GM21786 (cell line): ENCODE data around the gene FKBP1C.
A peak's percentile ranks its signal among the peaks of the same experiment; 100 is the strongest.
"Not testable (repeated sequence)": the region's sequence is repeated elsewhere in the genome, so short reads cannot be mapped to it uniquely, and the experiment has no call there.

Experiments used
- ATAC-seq: cut with Tn5 transposase; IDR thresholded peaks from one replicate; pipeline ENCODE4 v1.9.1; 2021; ENCODE audit not compliant: unreplicated experiment

FKBP1C gene

DNA sequence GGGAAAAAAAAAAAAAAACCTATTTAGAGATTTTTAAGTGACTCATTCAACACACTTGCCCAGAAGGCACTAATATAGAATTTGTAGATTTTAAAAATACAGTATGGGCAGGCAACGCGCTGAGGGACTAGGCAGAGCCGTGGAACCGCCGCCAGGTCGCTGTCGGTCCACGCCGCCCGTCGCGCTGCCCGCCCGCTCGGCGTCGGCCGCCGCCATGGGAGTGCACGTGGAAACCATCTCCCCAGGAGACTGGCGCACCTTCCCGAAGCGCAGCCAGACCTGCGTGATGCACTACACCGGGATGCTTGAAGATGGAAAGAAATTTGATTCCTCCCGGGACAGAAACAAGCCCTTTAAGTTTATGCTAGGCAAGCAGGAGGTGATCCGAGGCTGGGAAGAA lies at the start of gene FKBP1C:
Gene FKBP1C (plus strand): TSS at position 127 of the 400 bp plus-strand sequence.
- not testable (repeated sequence) for ATAC-seq

DNA sequence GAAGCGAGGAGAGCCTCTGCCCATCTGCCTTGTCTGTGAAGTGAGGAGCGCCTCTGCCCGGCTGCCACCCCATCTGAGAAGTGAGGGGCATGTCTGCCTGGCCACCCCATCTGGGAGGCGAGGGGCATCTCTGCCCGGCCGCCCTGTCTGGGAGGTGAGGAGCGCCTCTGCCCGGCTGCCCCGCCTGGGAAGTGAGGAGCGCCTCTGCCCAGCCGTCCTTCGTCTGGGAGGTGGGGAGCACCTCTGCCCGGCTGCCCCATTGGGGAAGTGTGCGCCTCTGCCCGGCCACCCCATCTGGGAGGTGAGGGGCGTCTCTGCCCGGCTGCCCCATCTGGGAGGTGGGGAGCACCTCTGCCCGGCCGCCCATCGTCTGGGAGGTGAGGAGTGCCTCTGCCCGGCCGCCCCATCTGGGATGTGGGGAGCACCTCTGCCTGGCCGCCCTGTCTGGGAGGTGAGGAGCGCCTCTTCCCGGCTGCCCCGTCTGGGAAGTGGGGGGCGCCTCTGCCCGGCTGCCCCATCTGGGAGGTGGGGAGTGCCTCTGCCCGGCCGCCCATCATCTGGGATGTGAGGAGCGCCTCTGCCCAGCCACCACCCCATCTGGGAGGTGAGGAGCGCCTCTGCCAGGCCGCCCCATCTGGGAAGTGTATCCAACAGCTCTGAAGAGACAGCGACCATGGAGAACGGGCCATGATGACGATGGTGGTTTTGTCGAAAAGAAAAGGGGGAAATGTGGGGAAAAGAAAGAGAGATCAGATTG lies 47.0 kb upstream of the FKBP1C start:
- not testable (repeated sequence) for ATAC-seq

- no peak for ATAC-seq
These were observed 37.1 kb upstream of the FKBP1C start for GRCh38 chr6:63174173-63174572.

GRCh38 chr6:63176181-63176580 lies 35.1 kb upstream of the FKBP1C start:
- ATAC-seq: no peak

DNA sequence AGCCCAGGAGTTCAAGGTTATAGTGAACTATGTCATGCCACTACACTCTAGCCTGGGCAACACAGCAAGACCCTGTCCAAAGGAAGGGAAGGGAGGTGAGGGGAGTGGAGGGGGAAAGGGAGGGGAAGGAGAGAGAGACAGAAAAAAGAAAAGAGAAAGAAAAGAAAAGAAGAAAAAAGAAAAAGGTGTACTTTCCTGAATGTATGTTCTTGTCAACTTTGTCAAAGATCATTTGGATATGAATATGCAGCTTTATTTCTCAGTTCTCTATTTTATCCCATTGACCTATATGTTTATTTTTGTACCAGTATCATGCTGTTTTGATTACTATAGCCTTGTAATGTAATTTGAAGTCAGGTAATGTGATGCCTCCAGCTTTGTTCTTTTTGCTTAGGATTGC lies 30.9 kb upstream of the FKBP1C start:
- ATAC-seq: no peak

- ATAC-seq: no peak
These were observed 24.3 kb upstream of the FKBP1C start for GRCh38 chr6:63186970-63187369.

DNA sequence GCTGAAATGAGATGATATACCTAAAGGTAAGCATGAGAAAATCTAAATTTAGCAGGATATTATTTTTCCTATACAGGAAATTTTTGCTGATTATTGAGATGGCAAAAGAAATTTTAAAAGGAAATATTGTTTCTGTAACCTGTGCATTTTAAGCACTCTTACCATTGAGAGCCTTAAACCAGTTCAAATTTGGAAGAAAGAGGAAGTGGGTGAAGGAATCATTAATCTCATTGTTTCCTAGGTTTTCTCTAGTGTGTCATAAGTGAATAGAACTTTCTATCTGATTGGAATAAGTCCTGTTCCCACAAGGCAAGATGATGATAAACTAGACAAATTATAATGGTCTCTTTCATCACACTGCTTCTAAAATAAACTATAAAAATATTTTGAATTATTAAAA lies 22.4 kb upstream of the FKBP1C start:
- no peak for ATAC-seq

DNA sequence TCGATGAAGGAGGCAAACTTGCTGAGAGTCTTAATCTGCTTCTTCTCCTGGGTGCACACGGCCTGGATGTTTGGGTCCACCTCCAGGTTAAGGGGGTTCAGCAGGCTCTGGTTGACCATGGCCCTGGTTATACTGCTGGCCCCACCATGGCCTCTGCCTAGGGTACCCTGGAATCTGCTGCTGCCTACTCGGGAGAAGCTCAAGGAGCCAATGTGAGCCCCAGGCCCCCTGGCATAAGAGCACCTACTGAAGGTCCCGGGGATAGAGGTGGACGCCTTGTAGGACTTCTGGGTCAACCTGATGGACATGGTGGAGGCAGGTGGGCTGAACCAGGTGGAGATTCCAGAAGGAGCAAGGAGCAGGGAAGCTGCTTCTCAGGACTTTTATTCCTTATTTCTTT lies 17.9 kb upstream of the FKBP1C start:
- no peak for ATAC-seq

GRCh38 chr6:63197741-63198140 lies 13.5 kb upstream of the FKBP1C start:
- ATAC-seq: no peak

- ATAC-seq: no peak
These were observed 2.1 kb downstream of the FKBP1C start for GRCh38 chr6:63213325-63213724.

GRCh38 chr6:63214816-63215215 lies 3.5 kb downstream of the FKBP1C start:
- ATAC-seq: no peak

DNA sequence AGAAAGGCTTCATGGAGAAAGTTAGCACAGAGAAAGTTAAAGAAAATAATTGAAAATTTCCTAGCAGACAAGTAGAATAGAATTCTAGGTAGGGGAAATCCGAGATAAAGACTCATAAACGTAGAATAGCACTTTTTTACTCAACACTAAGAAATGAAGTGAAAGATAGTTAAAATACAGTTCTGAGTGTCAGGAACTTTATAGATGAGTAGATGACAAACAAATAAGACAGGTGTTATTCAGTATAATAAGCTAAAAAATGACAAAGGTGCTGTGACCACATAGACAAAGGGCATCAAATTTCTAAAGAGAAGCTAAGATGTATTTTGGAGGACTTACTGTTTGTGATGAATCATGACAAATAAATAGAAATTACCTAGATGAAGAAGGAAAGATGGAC lies 12.9 kb downstream of the FKBP1C start:
- no peak for ATAC-seq

DNA sequence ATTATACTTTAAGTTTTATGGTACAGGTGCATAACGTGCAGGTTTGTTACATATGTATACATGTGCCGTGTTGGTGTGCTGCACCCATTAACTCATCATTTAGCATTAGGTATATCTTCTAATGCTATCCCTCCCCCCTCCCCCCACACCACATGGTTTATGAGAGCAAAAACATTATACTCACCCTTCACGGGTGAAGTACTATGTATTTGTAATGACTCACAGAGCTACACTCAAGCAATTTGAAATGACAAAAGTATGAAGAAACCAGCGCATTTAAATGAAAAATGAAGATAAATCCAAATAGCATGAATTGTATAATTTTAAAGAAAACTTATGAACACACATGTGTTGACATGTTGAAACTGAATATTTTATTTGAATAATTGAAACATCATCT lies 14.7 kb downstream of the FKBP1C start:
- not testable (repeated sequence) for ATAC-seq

DNA sequence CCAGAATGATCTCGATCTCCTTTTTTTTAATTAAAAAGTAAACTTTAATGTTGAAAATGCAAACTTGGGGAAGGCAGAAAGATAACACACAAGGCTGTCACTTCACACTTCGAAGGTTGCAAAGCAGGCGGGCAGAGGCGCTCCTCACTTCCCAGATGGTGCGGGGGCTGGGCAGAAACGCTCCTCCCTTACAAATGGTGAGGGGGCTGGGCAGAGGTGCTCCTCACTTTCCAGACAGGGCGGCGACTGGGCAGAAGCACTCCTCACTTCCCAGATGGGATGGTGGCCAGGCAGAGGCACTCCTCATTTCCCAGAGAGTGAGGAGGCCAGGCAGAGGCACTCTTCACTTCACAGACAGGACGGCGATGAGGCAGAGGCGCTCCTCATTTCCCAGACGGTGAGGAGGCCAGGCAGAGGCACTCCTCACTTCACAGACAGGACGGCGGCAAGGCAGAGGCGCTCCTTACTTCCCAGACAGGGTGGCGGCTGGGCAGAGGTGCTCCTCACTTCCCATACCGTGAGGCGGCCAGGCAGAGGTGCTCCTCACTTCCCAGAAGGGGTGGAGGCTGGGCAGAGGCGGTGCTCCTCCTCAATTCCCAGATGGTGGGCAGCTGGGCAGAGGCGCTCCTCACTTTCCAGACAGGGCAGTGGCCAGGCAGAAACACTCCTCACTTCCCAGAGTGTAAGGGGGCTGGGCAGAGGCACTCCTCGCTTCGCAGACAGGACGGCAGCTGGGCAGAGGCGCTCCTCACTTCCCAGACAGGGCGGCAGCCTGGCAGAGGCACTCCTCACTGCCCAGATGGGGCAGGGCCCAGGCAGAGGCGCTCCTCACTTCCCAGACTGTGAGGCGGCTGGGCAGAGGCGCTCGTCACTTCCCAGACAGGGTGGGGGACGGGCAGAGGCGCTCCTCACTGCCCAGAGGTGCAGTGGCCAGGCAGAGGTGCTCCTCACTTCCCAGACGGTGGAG lies 16.9 kb downstream of the FKBP1C start:
- ATAC-seq: not testable (repeated sequence)

DNA sequence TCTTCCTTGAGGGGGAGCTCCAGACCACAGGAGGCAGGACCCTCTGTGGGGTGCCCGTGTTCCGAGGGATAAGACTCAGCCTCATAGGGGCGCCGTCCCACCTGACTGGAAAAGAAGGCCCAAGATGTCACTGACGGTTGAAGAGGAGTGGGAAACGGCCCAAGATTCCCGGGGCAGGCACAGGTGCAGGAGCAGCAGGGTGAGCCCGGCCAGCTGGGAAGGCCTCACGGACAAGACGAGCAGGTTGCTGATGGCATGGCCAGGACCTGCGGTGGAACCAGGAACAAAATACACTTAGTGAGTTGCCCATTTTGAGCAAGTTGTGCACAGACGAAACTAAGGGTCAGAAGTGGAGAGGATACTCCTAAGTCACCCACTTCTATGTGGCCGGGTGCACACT lies 18.8 kb downstream of the FKBP1C start:
- not testable (repeated sequence) for ATAC-seq

DNA sequence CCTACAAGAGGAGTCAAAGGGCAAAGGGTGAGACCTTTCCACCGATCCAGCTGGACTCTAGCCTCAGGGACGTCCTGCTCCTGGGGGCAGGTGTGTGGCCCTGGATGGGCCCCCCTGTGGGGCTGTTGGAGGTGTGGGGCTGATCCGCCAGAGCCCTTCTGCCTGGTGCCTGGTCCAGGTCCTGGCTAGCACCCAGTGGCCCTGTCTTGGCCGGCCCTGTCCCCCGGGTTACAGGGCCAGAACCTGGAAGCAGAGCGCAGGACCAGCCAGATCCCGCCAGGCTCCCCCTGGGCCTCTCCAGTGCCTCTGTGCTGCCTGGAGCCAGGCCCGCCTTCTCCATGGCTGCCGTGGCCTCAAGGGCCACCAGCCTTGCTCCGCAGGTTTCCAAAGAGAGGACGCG lies 19.2 kb downstream of the FKBP1C start:
- not testable (repeated sequence) for ATAC-seq

DNA sequence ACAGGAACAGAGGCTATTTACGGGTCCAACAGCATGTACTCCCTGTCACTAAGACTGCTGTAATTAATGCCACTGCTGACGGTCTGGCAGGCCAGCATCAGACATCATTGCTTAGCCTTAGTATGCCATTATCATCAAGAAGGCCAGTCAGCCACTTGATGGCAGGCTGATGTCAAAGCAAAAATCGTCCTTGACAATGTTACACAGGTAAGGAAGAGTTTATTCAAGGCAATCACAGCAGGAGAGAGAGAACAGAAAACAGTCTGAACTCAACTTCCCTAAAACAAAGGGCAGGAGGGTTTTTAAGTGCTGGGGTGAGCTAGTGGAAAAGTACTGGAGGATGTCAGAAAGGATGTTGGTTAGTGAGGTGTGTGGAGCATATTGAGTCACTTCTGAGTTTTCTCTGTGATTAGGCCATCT lies 25.1 kb downstream of the FKBP1C start:
- ATAC-seq: peak; percentile 70

GRCh38 chr6:63245420-63245819 lies 34.2 kb downstream of the FKBP1C start:
- no peak for ATAC-seq

- ATAC-seq: peak; percentile 82
These were observed 34.6 kb downstream of the FKBP1C start for GRCh38 chr6:63245909-63246308.

- no peak for ATAC-seq
These were observed 35.3 kb downstream of the FKBP1C start for GRCh38 chr6:63246581-63246980.

- no peak for ATAC-seq
These were observed 38.7 kb downstream of the FKBP1C start for GRCh38 chr6:63249875-63250482.
